Activated effector memory CD4-positive, alpha-beta T cell treated with anti-CD3 and anti-CD28 coated beads, Interleukin-2, amount 50 U/mL, for 16 hours (primary cell): Measurements from ENCODE around the gene LIM2.

ENCODE experiments used
- DNase-seq: peaks from one replicate; pipeline ENCODE4 v3.0.0-alpha.2; 2020

The LIM2 gene

DNA sequence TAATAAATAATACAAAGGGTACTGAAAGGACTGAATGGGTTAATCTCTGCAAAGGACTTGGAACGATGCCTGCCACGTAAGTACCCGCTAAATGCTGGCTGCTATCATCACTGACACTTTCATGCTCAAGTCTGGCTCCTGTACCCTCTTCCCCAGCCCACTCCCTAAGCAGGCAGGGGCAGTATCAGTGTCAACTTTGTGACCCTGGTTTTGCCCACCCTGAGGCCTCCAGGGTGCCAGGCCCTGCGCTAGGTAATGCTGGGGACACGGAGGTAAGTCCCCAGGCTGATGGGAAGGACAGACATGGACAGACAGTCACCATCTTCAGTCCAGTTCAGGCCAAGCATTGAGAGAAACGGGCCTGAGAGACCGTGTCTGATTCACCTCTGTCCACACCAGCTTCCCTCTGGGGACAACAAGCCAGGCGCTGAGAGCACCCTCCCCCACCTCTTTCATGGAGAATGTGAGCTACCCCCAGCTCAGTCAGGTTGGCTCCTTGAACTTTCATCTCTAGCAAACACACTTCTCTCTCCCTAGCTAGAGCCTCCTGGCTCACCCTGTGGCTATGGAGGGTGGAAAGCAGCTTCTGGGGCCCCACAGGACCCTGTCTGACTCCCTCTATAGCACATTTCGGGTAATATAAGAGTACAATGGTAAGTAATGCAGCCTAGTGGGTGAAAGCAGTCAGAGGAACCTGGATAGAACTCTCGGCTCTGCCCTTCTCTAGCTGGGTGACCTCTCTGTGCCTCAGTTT, 22.4 kb downstream of the LIM2 start:
- no peak for DNase-seq

GRCh38 chr19:51364200-51365106, 23.3 kb downstream of the LIM2 start:
- no peak for DNase-seq

- no peak for DNase-seq
Observed at GRCh38 chr19:51361239-51361638, 26.5 kb downstream of the LIM2 start.

DNA sequence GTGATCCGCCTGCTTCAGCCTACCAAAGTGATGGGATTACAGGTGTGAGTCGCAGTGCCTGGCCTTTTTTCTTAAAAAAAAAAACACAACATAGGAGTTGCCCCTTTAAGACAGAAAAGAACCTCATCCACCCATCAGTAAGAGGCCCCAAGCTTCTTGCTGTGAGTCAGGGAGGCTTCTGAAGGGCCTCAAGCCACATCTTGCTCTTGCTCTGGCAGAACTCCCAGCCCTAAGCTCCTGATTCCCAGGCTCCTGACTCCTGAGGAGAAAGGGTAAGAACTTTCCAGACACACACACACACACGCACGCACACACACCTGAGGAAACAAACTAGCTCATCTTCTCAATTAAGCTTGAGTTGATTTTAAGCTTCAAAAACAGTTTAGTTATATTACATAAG, 28.5 kb downstream of the LIM2 start:
- DNase-seq, result no peak

DNA sequence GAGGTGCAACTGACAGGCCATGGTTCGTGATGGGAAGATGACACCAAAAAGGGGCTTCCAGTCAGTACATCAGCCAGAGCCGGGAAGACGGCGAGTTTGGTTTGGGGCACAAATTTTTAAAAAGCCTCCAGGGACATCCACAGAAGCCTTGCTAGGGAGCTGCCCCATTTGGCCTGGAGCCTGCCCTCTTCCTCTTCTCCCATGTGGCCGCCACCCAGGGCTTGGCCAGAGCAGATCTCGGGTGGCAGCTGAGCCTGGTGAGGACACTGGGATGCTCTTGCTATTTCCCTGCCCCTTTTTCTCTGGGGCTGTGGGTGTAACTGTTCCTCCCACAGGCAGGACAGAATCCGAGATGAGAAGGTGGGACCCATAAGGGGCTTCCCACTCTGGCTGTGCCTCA, 29.8 kb downstream of the LIM2 start:
- no peak for DNase-seq

DNA sequence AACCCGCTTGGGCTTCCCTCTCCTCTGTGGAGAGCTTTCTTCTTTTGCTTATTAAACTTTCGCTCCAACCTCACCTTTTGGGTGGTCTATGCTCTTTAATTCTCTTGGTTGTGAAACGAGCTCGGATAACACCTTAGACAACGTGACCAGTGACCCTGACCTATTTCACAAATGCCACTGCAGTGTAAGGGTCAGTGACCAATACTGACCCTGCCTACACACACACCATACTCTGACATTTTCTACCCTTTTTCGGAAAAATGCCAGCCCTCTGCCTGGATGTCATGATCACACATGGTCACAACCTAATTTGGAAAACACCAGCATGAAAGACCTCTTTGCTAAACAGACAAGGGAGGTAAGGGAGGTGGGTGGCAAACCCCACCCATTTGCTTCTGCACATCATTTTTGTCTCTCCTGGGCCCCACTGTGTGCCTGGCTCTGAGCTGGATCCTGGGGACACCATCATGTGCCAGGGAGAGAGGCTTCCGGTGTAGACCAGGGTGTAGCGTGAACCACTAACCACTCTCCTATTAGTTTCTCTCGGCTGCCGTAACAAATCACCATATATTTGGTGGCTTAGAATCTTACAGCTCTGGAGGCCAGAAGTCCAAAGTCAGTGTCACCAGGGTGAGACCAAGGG, 31.5 kb downstream of the LIM2 start:
- DNase-seq, result no peak

- DNase-seq, result peak; percentile 74
Observed at GRCh38 chr19:51354742-51355148, 33.0 kb downstream of the LIM2 start.

DNA sequence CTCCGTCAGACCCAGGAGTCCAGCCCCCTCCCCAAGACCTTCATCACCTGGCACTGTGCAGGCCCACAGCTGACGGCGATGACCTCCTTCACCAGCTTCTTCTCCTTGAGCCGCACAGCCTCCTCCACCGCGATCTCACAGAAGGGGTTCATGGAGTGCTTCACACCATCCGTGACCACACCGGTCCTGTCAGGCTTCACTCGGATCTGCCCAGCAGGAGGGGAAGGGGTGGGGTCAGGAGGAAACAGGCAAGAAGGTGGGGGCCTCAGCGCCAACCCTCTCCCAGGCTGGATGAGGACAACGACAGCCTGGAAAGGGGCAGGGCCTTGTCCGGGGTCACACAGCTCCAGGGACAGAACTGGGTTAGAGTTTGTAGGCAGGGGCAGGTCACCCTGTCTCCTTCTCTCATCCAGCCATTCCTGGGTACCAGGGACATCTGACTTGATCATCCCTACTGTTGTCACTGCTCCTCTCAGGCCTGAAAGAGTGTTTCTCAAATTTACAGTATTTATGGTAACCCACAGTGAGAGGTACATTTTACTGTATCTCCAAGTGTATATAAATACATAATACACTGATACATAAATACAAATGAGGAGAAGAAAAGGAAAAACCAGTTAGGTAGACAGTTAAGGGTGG, 33.6 kb downstream of the LIM2 start:
- no peak for DNase-seq

- DNase-seq, result no peak
Observed at GRCh38 chr19:51352783-51353360, 34.9 kb downstream of the LIM2 start.

- DNase-seq, result no peak
Observed at GRCh38 chr19:51351266-51351990, 36.3 kb downstream of the LIM2 start.

- DNase-seq, result no peak
Observed at GRCh38 chr19:51347209-51347928, 40.4 kb downstream of the LIM2 start.

DNA sequence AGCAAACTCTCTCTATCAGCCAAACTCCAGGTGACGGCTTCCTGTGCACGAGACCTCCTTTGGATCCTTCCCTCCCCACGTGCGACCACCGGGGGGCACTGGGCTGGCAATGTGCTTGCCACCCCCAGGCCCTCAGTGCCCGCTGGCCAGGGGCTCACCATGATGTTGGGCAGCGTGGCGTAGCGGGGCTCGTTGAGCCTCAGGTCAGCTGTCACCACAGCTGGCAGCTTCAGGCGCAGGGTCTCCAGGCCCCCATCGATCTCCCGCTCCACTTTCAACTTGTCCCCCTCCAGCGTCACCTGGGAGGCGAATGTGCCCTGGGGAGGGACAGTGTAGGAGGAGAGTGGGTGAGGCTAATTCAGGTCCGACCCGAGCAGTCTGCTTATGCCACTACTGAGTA, 41.0 kb downstream of the LIM2 start:
- no peak for DNase-seq

- no peak for DNase-seq
Observed at GRCh38 chr19:51345076-51345620, 42.6 kb downstream of the LIM2 start.

- DNase-seq, result no peak
Observed at GRCh38 chr19:51342631-51343569, 44.9 kb downstream of the LIM2 start.

GRCh38 chr19:51341976-51342580, 45.7 kb downstream of the LIM2 start, which contains the start of gene VSIG10L:
VSIG10L (minus strand) TSS chr19:51342139; CDS start chr19:51342124, 15 bp downstream.
- DNase-seq, result no peak

DNA sequence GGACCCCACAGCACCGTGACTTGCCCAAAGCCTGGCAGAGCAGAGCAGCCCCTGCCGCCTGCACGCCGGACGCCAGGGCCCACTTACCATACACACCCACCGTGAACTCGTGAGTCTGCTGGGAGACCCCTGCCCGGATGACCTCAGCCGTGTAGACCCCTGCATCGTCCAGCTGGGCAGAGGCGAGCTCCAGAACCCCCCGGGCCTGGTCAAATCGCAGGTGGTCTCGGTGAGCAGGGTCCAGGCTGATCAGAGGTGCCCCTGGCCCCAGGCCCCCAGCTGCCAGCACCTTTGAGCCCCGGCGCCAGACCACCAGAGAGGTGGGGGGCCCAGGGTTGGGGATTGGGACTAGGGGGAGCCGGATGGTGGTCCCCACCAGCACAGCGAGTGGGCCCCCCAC, 46.7 kb downstream of the LIM2 start:
- DNase-seq, result no peak

DNA sequence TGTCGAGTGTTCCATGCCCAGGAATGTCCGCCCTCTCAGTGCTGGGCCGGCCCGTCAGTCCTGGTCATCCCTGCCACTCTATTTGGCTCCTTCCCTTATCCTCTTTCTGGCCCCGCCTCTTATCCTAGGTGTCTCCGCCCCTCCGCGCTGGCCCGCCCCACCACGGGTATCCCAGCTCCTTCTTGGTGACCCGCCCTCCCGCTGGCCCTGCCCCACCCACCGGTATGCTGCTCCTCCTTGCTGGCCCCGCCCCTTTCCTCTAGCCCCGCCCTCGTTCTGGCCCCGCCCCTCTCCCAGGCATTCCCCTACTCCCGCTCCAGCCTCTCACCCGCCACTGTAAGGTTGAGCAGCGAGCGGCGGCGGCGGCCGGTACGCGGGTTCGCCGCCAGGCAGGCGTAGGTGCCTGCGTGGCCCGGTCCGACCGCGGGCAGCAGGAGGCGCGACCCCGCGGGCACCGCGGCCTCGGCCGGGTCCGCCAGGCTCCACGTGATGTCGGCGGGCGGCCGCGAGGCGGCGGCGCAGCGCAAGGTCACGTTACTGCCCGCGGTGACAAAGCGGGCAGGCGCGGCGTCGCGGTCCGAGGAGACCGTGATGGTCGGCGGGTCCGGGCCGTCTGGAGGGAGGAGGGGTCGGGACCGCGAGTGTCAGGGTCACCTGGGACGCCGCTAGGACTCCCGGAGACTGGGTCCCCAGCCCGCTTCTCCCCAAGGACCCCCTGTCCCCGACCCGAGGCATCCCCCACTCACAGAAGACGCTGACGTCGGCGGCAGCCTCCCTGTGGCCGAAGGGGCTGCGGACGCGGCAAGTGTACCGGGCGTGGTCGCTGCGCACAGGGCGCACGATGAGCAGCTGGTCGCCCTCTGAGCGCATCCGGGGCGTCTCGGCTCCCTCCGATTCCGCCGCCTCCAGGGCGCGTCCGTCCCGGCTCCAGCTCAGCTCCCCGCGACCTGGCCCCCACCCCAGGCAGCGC, 47.8 kb downstream of the LIM2 start:
- DNase-seq, result peak; percentile 95

DNA sequence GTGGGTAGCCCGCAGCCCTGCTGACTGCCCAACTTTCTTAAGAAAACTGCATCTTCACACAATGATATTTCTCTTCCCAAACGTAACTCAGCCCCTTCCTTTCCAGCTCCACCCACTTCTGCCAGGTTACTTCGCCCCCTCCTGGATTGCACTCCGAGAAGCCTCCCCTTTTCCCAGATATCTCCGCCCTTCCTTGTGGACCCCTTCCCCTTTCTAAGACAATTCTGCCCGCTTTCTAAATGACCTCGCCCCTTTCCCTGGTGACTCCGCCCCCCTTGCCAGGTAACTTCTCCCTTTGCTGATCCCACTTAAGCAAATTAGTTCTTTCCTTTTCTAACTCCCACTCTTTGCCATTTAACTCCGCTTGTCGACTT, 48.5 kb downstream of the LIM2 start:
- no peak for DNase-seq
